CD4-positive, alpha-beta T cell treated with Interleukin-17A for 1 hour (primary cell): ENCODE data around the gene GRK3.
"Not testable (repeated sequence)": the region's sequence is repeated elsewhere in the genome, so short reads cannot be mapped to it uniquely, and the experiment has no call there.

ENCODE experiments used
- DNase-seq: peaks from one replicate; pipeline ENCODE4 v3.0.0-alpha.2; 2020

GRK3 gene

GRCh38 chr22:25574736-25575135 is 10.3 kb downstream of the GRK3 start:
- DNase-seq, result no peak

GRCh38 chr22:25575674-25576392 is 11.4 kb downstream of the GRK3 start:
- DNase-seq, result not testable (repeated sequence)

GRCh38 chr22:25581452-25581851 is 17.0 kb downstream of the GRK3 start:
- DNase-seq, result not testable (repeated sequence)

GRCh38 chr22:25582946-25583345 is 18.5 kb downstream of the GRK3 start:
- DNase-seq, result no peak

- DNase-seq, result not testable (repeated sequence)
Measured at GRCh38 chr22:25584993-25585392, 20.5 kb downstream of the GRK3 start.

GRCh38 chr22:25589664-25590063 is 25.2 kb downstream of the GRK3 start:
- DNase-seq, result not testable (repeated sequence)

GRCh38 chr22:25593323-25593722 is 28.8 kb downstream of the GRK3 start:
- DNase-seq, result not testable (repeated sequence)

- no peak for DNase-seq
Measured at GRCh38 chr22:25598609-25599008, 34.1 kb downstream of the GRK3 start.

GRCh38 chr22:25602445-25602844 is 38.0 kb downstream of the GRK3 start:
- DNase-seq, result no peak

GRCh38 chr22:25602916-25603315 is 38.4 kb downstream of the GRK3 start:
- DNase-seq, result no peak

GRCh38 chr22:25605146-25605545 is 40.7 kb downstream of the GRK3 start:
- DNase-seq, result not testable (repeated sequence)

- DNase-seq, result not testable (repeated sequence)
Measured at GRCh38 chr22:25605565-25605964, 41.1 kb downstream of the GRK3 start.

- DNase-seq, result not testable (repeated sequence)
Measured at GRCh38 chr22:25611284-25611683, 46.8 kb downstream of the GRK3 start.

- DNase-seq, result not testable (repeated sequence)
Measured at GRCh38 chr22:25613131-25613530, 48.7 kb downstream of the GRK3 start.

- not testable (repeated sequence) for DNase-seq
Measured at GRCh38 chr22:25613558-25613957, 49.1 kb downstream of the GRK3 start.

GRCh38 chr22:25614791-25615190 is 50.3 kb downstream of the GRK3 start:
- DNase-seq, result not testable (repeated sequence)

- no peak for DNase-seq
Measured at GRCh38 chr22:25621986-25622385, 57.5 kb downstream of the GRK3 start.

GRCh38 chr22:25623310-25623734 is 58.8 kb downstream of the GRK3 start:
- DNase-seq, result no peak

- DNase-seq, result no peak
Measured at GRCh38 chr22:25623851-25624250, 59.4 kb downstream of the GRK3 start.

- DNase-seq, result no peak
Measured at GRCh38 chr22:25624476-25624875, 60.0 kb downstream of the GRK3 start.

GRCh38 chr22:25625747-25626623 is 61.5 kb downstream of the GRK3 start:
- not testable (repeated sequence) for DNase-seq

GRCh38 chr22:25626624-25626990 is 62.1 kb downstream of the GRK3 start:
- no peak for DNase-seq

GRCh38 chr22:25627271-25627852 is 62.9 kb downstream of the GRK3 start:
- DNase-seq, result no peak

GRCh38 chr22:25628494-25628893 is 64.0 kb downstream of the GRK3 start:
- DNase-seq, result no peak
